HUDEP-2 (cell line): ENCODE measurements around the gene SPDEF.

Experiments used
- DNase-seq, 76 experiments: peaks; one replicate each; lab custom pipeline; 2025; ENCODE audit not compliant: unreplicated experiment in 76 of 76; lab: John Stamatoyannopoulos, UW

The SPDEF gene

DNA sequence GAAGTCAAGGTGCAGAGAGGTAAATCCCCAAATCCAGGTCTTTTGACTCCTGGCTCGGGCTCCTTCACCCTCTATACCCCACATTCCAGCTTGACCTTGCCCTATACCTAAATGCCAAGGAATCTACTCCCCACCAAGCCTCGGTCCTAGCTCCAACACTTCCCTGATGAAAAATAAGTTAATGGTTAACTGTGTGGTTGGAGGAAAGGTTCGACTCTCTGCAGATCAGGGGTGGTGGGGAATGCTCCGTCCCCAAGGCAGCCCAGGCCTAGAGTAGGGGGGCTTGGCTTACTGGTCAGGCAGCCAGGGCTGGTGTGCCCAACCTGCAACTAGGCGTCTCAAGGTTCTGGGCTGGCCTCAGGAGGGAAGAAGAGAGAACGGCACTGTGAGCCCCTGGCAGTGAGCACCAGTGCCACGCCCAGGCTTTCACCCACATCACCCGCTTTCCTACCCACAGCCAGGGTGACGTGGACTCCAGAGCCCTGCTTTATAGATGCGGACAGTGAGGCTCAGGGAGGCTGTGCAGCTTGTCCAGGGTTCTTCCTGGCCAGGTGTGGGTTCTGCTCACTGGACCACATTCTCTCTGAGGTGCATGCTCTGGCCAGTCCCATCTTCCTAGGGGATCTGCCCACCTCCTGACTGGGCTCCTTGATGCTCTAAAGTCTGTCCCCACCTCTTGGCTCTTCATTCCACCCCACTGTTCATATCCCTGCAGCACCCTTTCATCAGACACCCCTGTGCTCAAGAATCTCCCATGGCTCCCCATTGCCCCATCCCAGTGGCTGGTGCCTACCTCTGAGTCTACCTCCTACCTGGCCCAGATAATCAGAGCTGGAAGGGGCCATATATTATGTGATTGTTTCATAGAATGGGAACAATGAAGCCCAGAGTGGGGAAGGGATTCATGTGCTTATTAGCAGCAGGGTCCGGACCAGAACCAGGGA, 8.2 kb downstream of the SPDEF start:
- peak in 3 of 76 experiments; percentile 19 to 24 (median 21) for DNase-seq

GRCh38 chr6:34546551-34547321, 9.4 kb downstream of the SPDEF start:
- peak in 70 of 76 experiments; percentile 29 to 87 (median 71) for DNase-seq

DNA sequence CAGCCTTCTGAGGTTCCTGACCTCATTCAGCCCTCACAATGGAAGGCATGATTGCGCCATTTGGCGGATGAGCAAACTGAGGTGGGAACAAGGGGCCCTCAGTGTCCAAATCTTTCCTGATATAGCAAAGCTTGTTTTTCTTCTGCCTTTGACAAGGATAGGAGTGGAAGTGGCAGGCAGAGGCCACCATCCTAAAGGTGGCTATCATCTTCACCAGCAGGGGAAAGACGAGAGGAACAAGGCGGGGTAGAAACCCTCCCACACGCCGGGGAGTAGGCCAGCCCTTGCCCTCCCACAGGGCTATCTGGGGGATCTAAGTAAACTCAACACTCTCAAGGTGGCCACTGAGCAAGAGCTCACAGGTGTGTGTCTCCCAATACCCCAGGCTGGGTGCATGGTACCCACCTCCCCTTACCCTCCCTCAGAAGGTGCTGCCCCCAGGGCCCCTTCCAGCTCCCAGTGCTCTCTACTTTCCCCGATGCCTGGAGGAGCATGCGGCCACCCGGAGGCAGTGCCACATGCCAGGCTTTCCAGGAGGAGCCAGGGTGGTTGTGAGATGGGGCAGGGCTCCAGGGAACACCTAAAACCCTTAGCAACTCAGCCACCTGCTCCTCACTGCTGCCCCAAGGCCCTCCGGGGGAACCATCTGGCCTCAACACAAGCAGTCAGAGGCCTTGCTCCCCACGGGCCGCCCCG, 11.2 kb downstream of the SPDEF start:
- DNase-seq: peak in 73 of 76 experiments; percentile 42 to 91 (median 76)

DNA sequence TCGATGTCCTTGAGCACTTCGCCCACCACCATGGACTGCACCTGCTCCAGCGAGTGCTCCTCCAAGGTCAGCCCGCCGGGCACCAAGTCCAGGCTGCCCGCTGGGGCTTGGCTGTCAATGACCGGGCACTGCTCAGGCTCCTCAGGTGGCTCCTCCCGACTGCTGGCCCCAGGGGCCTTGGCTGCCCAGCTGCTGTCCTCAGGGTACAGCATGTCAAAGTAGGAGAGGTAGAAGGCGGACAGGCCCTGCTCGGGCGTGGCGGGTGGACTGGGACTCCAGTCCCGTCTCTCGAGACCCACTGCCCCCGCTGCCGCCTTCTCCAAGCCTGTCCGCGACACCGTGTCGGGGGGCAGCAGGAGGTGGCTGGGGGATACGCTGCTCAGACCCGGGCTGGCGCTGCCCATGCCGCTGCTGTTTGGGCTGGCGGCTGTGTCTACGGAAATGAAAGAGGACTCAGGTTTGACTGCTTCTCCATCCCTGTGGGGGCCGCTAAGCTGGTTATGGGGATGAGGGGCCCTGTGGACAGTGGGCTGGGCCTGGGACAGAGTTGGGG, 12.0 kb downstream of the SPDEF start:
- no peak for DNase-seq

GRCh38 chr6:34543421-34543820, 12.7 kb downstream of the SPDEF start:
- no peak for DNase-seq

DNA sequence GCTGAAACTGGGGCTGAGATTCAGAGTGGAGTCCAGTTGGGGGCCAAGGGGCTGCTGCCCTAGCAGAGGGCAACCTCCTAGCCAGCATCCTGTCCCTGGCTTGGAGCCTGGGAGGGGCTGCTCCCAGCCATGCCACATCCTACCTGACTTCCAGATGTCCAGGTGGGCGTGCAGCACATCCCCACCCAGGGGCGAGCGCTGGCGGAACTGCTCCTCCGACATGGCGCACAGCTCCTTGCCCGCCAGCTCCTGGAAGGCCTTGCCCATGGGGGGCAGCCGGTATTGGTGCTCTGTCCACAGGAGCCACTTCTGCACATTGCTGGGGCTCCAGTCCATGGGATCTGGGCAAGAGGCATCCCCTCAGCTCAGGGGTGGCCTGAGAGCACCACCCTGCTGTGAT, 15.3 kb downstream of the SPDEF start:
- no peak for DNase-seq

- DNase-seq: no peak
Observed at GRCh38 chr6:34540222-34540621, 15.9 kb downstream of the SPDEF start.

DNA sequence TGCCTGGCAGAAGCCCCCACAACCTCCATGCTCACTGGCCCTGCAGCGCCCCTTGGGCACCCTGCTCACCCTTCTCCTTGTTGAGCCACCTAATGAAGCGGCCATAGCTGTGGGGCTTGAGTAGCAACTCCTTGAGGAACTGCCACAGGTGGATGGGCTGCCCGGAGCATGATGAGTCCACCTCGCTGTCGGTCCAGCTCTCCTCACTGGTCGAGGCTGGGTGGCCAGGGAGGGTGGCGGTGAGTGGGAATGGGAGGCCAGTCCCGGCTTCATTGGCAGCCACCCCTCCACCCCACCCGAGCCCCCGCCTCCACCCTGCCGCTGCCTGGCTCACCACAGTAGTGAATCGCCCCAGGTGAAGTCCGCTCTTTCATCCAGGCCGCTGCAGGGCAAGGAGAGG, 16.9 kb downstream of the SPDEF start:
- DNase-seq: no peak

GRCh38 chr6:34538581-34538980, 17.5 kb downstream of the SPDEF start:
- no peak for DNase-seq

GRCh38 chr6:34537922-34538550, 18.1 kb downstream of the SPDEF start:
- no peak for DNase-seq

DNA sequence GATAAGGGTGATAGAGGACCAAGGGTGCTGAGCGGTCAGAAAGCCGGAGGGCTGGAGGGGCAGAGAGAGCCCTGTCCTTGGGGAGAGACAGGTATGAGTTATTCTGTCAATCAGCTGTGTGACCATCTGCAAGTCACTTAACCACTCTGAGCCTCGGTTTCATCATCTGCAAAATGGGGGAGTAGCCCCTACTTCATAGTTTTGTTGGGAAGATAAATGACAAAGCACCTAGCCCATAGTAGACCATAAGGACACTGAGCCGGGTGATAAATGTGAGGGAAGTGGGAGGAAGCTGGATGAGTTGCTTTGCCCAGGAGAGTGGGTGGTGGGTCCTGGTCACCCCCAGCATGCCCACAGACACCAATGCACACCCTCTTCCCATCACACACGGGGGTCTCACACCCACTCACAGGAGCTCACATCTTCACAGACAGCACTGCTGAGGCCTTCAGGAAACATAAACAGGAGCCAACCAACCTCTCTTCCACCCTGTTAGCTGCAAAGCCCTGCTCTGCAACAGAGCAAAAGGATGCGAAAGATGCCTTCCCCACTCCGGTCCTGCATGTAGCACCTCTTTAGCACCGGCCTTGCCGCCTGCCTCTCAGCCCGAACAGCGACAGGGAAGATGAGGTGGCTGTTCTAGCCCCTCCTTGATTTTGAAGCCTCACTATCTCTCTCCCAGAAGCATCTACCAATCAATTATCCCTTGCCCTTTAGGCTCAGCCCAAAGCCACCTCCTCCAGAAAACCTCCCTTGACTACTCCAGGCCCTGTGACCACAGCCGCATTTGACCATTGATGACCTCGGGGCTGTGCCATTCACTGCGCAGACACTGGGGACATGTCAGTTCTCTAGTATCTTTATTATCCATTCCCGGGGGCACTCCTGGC, 18.9 kb downstream of the SPDEF start:
- DNase-seq: peak in 5 of 76 experiments; percentile 22 to 39 (median 29)

- DNase-seq: no peak
Observed at GRCh38 chr6:34536251-34536958, 19.7 kb downstream of the SPDEF start.

GRCh38 chr6:34535646-34536045, 20.5 kb downstream of the SPDEF start:
- DNase-seq: no peak

DNA sequence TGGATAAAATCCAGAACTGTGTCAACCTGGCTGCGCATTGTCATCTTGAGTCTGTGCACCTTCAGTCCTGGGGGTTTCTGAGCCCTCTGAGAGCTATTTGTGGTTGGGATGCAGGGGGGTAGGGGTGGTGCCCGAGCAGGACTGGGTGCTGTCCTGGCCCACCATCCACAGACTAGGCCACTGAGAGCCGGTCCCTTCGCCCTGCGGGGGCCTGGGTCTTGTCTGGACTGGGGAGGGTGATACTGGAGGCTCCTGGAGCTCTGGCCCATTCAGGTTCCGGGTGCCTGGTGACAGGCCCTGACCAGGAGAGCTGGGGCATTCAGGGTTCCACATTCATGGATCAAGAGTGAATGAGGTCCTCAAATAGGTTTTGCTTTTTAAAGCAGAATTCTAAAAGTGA, 20.9 kb downstream of the SPDEF start:
- no peak for DNase-seq

DNA sequence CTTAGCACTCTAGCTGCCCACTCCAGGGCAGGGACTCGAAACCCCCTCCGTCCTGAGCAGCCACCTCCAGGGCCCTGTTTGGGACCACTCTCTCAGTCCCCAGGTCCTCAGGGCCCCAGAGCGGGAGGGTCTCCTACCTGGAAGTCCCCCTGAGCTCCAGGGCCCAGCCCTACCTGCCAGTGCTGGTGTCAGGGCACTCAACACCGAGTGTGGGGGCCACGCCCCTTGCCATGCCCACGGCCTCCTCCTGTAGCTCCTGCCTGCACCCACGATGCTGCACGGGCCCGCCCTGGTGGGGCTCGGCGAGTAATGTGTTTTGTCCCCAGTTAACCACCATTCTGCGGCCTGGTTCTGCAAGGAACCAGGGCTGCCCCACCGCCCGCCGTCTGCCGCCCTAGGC, 21.5 kb downstream of the SPDEF start:
- DNase-seq: no peak

DNA sequence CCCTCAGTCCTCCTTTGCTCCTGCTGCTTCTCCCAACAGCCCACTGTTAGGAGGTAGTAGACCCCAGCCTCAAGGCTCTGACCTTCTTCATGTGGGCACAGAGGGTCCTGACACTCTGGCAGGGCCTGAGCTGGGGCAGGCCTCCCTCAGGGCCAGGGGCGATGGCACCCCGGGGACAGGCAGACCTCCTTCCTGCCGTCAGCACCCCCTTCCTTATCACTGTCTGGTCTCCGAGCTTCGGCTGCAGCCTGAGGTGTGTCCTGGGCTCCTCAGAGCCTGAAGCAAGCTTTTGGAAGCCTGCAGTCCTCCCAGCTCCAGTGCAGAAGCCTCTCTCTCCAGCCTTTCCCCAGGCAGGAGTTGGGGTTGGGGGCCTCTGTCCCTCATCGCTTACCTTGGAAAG, 22.0 kb downstream of the SPDEF start:
- DNase-seq: no peak

GRCh38 chr6:34532230-34532629, 23.9 kb downstream of the SPDEF start:
- no peak for DNase-seq

DNA sequence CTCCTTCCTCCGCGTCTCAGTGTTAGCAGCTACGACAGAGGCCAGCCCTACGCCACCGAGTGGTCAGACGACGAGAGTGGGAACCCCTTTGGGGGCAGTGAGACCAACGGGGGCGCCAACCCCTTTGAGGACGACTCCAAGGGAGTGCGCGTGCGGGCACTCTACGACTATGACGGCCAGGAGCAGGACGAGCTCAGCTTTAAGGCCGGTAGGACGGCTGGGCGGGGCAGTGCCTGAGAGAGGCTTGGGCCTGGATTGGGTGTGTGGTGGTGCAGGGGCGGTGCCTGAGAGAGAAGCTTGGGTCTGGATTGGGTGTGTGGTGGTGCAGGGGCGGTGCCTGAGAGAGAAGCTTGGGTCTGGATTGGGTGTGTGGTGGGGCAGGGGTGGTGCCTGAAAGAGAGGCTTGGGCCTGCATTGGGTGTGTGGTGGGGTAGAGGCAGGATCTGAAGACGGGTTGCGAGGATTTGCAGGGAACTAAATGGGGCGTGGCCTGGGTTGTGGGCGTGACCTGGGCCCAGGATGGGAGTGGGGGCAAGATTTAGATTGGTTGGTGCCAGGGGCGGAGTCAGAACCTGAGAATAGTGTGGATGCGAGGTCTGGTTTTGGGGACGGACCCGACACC, 24.4 kb downstream of the SPDEF start:
- peak in 4 of 76 experiments; percentile 14 to 34 (median 33) for DNase-seq
